Parathyroid adenoma (tissue), 2 donors: Measurements from ENCODE around the gene TBC1D21.

Experiments used
- H2AFZ ChIP-seq: fragments of 300-600 bp; sonication (generic); one replicate; pipeline ENCODE4 v1.7.0; 2017; ENCODE audit warnings: antibody characterized with exemption, mild to moderate bottlenecking
- H3K27ac ChIP-seq: fragments of 300-600 bp; sonication (generic); one replicate; pipeline ENCODE4 v1.7.0; 2017
- H3K27me3 ChIP-seq: fragments of 300-600 bp; sonication (generic); one replicate; pipeline ENCODE4 v1.7.0; 2017; ENCODE audit warnings: low read length; ENCODE audit not compliant: control insufficient read depth, insufficient read depth
- H3K36me3 ChIP-seq: fragments of 300-600 bp; sonication (generic); one replicate; pipeline ENCODE4 v1.7.0; 2017; ENCODE audit warnings: low read length; ENCODE audit not compliant: control insufficient read depth, insufficient read depth
- H3K4me1 ChIP-seq: fragments of 300-600 bp; sonication (generic); one replicate; pipeline ENCODE4 v1.7.0; 2017; ENCODE audit warnings: control low read depth
- H3K4me2 ChIP-seq: fragments of 300-600 bp; sonication (generic); one replicate; pipeline ENCODE4 v1.7.0; 2017; ENCODE audit warnings: low read length
- H3K4me3 ChIP-seq: fragments of 300-600 bp; sonication (generic); one replicate; pipeline ENCODE4 v1.7.0; 2017; ENCODE audit warnings: low read depth, low read length
- H3K79me2 ChIP-seq: fragments of 300-600 bp; sonication (generic); one replicate; pipeline ENCODE4 v1.7.0; 2017; ENCODE audit warnings: control low read depth
- H3K9ac ChIP-seq: fragments of 300-600 bp; sonication (generic); one replicate; pipeline ENCODE4 v1.7.0; 2017; ENCODE audit warnings: mild to moderate bottlenecking
- H3K9me3 ChIP-seq: fragments of 300-600 bp; sonication (generic); one replicate; pipeline ENCODE4 v1.7.0; 2017; ENCODE audit warnings: low read length; ENCODE audit not compliant: control insufficient read depth
- TF ChIP-seq, protein P1 (sequence below): fragments of 300-600 bp; sonication (generic); IDR thresholded peaks from one replicate; pipeline ENCODE4 v1.7.0; 2017; ENCODE audit warnings: antibody characterized with exemption, mild to moderate bottlenecking
- donor health status: primary hyperparathyroidism.

Gene TBC1D21

DNA sequence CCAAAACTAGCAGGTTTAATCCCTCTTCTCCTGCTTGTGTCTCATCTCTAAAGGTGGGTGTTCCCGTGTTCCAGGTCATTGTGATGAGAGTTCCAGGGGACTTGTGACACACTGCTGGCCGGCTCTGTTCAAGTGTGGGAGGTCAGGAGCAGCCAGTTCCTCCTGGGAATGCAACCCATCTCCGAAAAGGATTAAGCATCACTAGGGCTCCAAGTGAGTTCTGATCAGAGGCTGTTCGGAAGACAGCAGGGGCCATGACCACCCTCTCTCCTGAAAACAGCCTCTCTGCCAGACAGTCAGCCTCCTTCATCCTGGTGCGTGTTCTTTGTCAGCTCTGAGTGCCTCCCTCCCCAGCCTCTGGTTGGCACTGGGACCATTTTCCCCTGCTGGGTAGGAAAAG is at the start of gene TBC1D21:
TBC1D21 (plus strand) TSS at position 109 of the 400 bp plus-strand sequence; CDS start at position 255, 146 bp downstream.
- Histone ChIP-seq H3K27ac (no peak within 1 kb of the TSS), H3K9ac (no peak within 1 kb of the TSS), H3K4me1 (no peaks in the 10 kb centered on the region), H3K4me3 (no peak within 1 kb of the TSS), H3K9me3 (no peaks in the 10 kb centered on the region), H3K4me2 (no peak within 1 kb of the TSS), H3K27me3 (no peaks in the 10 kb centered on the region), H3K36me3 (no peaks in the 10 kb centered on the region), H3K79me2 (no peaks in the 10 kb centered on the region), H2AFZ (no peak within 1 kb of the TSS)
- TF ChIP-seq, protein P1, sequence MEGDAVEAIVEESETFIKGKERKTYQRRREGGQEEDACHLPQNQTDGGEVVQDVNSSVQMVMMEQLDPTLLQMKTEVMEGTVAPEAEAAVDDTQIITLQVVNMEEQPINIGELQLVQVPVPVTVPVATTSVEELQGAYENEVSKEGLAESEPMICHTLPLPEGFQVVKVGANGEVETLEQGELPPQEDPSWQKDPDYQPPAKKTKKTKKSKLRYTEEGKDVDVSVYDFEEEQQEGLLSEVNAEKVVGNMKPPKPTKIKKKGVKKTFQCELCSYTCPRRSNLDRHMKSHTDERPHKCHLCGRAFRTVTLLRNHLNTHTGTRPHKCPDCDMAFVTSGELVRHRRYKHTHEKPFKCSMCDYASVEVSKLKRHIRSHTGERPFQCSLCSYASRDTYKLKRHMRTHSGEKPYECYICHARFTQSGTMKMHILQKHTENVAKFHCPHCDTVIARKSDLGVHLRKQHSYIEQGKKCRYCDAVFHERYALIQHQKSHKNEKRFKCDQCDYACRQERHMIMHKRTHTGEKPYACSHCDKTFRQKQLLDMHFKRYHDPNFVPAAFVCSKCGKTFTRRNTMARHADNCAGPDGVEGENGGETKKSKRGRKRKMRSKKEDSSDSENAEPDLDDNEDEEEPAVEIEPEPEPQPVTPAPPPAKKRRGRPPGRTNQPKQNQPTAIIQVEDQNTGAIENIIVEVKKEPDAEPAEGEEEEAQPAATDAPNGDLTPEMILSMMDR: no peak

- no peaks in the 10 kb centered on the region for H3K36me3 ChIP-seq
- no peaks in the 10 kb centered on the region for H3K79me2 ChIP-seq
- H3K9ac ChIP-seq: no peak overlapping the region
- H2AFZ ChIP-seq: no peak overlapping the region
- no peaks in the 10 kb centered on the region for H3K27me3 ChIP-seq
- no peak overlapping the region for H3K4me3 ChIP-seq
- TF ChIP-seq, protein P1: no peak
- no peaks in the 10 kb centered on the region for H3K9me3 ChIP-seq
- no peak overlapping the region for H3K27ac ChIP-seq
- H3K4me1 ChIP-seq: no peaks in the 10 kb centered on the region
- no peak overlapping the region for H3K4me2 ChIP-seq
Measured at GRCh38 chr15:73826711-73827251, 46.6 kb upstream of the TBC1D21 start.

DNA sequence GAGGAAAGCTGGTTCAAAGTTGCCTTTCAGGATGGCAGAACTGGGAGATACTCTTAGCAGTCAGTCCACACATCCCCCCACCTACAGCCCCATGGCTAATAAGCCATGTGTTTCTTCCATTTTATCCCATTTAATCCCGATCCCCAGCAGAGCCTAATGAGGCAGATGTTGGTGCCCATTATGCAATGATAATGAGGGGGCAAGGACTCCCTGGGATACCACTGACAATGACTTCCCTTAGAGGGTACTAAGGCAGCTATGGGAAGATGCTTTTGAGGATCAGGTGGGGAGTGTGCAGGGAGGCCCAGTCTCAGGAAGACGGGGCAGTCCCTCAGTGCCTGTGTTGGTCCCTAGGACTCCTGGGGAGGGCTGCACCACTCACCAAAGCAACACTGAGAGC is 43.8 kb upstream of the TBC1D21 start:
- Histone ChIP-seq H3K4me2 (no peak overlapping the region), H3K4me3 (no peak overlapping the region), H3K9ac (no peak overlapping the region), H3K79me2 (no peaks in the 10 kb centered on the region), H2AFZ (no peak overlapping the region), H3K9me3 (no peaks in the 10 kb centered on the region), H3K27ac (no peak overlapping the region), H3K4me1 (no peaks in the 10 kb centered on the region), H3K36me3 (no peaks in the 10 kb centered on the region), H3K27me3 (no peaks in the 10 kb centered on the region)
- TF ChIP-seq, protein P1: no peak

- no peak overlapping the region for H2AFZ ChIP-seq
- no peak overlapping the region for H3K27ac ChIP-seq
- TF ChIP-seq, protein P1: no peak
- H3K4me1 ChIP-seq: no peaks in the 10 kb centered on the region
- H3K9ac ChIP-seq: no peak overlapping the region
- no peaks in the 10 kb centered on the region for H3K79me2 ChIP-seq
- H3K9me3 ChIP-seq: no peaks in the 10 kb centered on the region
- no peak overlapping the region for H3K4me3 ChIP-seq
- H3K27me3 ChIP-seq: no peaks in the 10 kb centered on the region
- no peaks in the 10 kb centered on the region for H3K36me3 ChIP-seq
- no peak overlapping the region for H3K4me2 ChIP-seq
Measured at GRCh38 chr15:73832657-73833056, 40.7 kb upstream of the TBC1D21 start.

GRCh38 chr15:73836845-73837244 is 36.5 kb upstream of the TBC1D21 start:
- H3K4me3 ChIP-seq: no peak overlapping the region
- no peak overlapping the region for H3K27ac ChIP-seq
- no peaks in the 10 kb centered on the region for H3K4me1 ChIP-seq
- no peaks in the 10 kb centered on the region for H3K79me2 ChIP-seq
- H3K27me3 ChIP-seq: no peaks in the 10 kb centered on the region
- H2AFZ ChIP-seq: no peak overlapping the region
- TF ChIP-seq, protein P1: no peak
- H3K9me3 ChIP-seq: no peaks in the 10 kb centered on the region
- H3K36me3 ChIP-seq: no peaks in the 10 kb centered on the region
- H3K9ac ChIP-seq: no peak overlapping the region
- no peak overlapping the region for H3K4me2 ChIP-seq
